Left ventricle myocardium inferior (tissue), 1 donor: ENCODE data around the gene ZSWIM5. TPM values are rescaled to one million over a fixed set of nuclear protein-coding genes. Genes with fewer than 3 reads are reported as not detected.

Experiments used
- DNase-seq: peaks from one replicate; pipeline ENCODE4 v3.0.0-alpha.2; 2020
- H3K27ac ChIP-seq: fragments of 200-600 bp; replicated peaks from 2 replicates; pipeline ENCODE4 v1.8.0; 2021
- H3K27me3 ChIP-seq: fragments of 200-600 bp; 2 replicates; pipeline ENCODE4 v1.8.0; 2021; ENCODE audit warnings: low read depth
- H3K36me3 ChIP-seq: fragments of 200-600 bp; 2 replicates; pipeline ENCODE4 v1.8.0; 2021
- H3K4me1 ChIP-seq: fragments of 200-600 bp; 2 replicates; pipeline ENCODE4 v1.8.0; 2021
- H3K4me3 ChIP-seq: fragments of 200-600 bp; 2 replicates; pipeline ENCODE4 v1.8.0; 2021; ENCODE audit warnings: mild to moderate bottlenecking, moderate library complexity
- H3K9me3 ChIP-seq: fragments of 200-600 bp; replicated peaks from 2 replicates; pipeline ENCODE4 v1.8.0; 2021
- CTCF ChIP-seq: fragments of 200-600 bp; IDR thresholded peaks from 2 replicates; pipeline ENCODE4 v1.8.0; 2021; ENCODE audit warnings: antibody characterized with exemption, mild to moderate bottlenecking, borderline replicate concordance
- intact Hi-C: fragments of 100-400 bp; cut with micrococcal nuclease; formaldehyde crosslinking; loops from one replicate; pipeline ENCODE4 v1.11.0; 2022
- total RNA-seq: library from RNA; stranded (reverse); fragmentation: NEBNext Ultra II Directional; extraction: Animal tissue kit (Norgen Biotek cat#: 25700); gene quantifications from one replicate; pipeline ENCODE4 v1.2.1, GENCODE V29; 2021
- donor health status: DM: no; HTN: yes; CAD: no; lungs with severe emphysema.

The ZSWIM5 gene
- total RNA-seq, 1 donor from 2014 or later: 0.93 TPM

- no peaks in the 10 kb centered on the region for H3K9me3 ChIP-seq
- intact Hi-C loops: no loop called here
- H3K27me3 ChIP-seq: no peaks in the 10 kb centered on the region
- H3K36me3 ChIP-seq: peaks cover 4% of the 10 kb centered on the region
- H3K4me1 ChIP-seq: no peaks in the 10 kb centered on the region
- no peak for DNase-seq
- no peak overlapping the region for H3K4me3 ChIP-seq
- no peak for TF ChIP-seq CTCF
- no peak overlapping the region for H3K27ac ChIP-seq
Observed at GRCh38 chr1:45044916-45045315, 161.5 kb downstream of the ZSWIM5 start.

- intact Hi-C loops: no loop called here
- TF ChIP-seq CTCF: no peak
- Histone ChIP-seq H3K9me3 (no peaks in the 10 kb centered on the region), H3K4me1 (no peaks in the 10 kb centered on the region), H3K27me3 (no peaks in the 10 kb centered on the region), H3K27ac (no peak overlapping the region), H3K4me3 (no peak overlapping the region), H3K36me3 (peaks cover 4% of the 10 kb centered on the region)
- no peak for DNase-seq
Observed at GRCh38 chr1:45043094-45043493, 163.3 kb downstream of the ZSWIM5 start.

GRCh38 chr1:45040297-45040696 is 166.1 kb downstream of the ZSWIM5 start:
- H3K4me3 ChIP-seq: no peak overlapping the region
- TF ChIP-seq CTCF: no peak
- intact Hi-C loops: no loop called here
- no peaks in the 10 kb centered on the region for H3K4me1 ChIP-seq
- H3K9me3 ChIP-seq: no peaks in the 10 kb centered on the region
- no peaks in the 10 kb centered on the region for H3K27me3 ChIP-seq
- peaks cover 4% of the 10 kb centered on the region for H3K36me3 ChIP-seq
- no peak overlapping the region for H3K27ac ChIP-seq
- DNase-seq: no peak

DNA sequence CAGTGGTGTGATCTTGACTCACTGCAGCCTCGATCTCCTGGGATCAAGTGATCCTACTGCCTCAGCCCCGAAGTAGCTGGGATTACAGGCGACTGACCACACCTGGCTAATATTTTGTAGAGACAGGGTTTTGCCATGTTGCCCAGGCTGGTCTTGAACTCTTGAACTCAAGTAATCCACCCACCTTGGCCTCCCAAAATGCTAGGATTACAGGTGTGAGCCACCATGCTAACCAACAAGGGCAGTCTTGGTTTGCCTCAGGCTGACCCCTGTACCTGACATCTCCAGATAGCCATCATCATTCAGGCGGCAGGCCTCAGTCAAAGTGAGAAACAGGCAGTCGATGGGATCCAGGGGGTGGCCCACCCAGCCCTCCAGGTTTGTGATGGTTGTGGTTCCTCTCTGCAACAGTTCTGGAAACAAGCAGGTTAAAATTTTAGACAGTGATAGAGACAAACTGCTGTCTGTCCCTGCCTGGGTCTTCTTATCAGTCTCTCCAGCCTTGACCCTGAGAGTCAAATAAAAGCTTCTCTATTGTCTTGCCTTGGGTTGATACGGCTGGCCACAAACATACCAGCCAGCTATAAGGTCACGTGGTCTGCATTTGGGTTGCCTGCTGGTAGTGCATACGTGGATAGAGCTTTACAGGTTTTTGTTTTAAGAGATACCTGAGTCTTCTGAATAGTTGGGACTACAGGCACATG is 167.6 kb downstream of the ZSWIM5 start:
- no peak overlapping the region for H3K27ac ChIP-seq
- no peak for TF ChIP-seq CTCF
- H3K27me3 ChIP-seq: no peaks in the 10 kb centered on the region
- intact Hi-C loops: no loop called here
- peaks cover 9% of the 10 kb centered on the region for H3K36me3 ChIP-seq
- H3K4me1 ChIP-seq: no peaks in the 10 kb centered on the region
- no peak overlapping the region for H3K4me3 ChIP-seq
- no peaks in the 10 kb centered on the region for H3K9me3 ChIP-seq
- no peak for DNase-seq

- Histone ChIP-seq H3K27me3 (no peaks in the 10 kb centered on the region), H3K27ac (no peak overlapping the region), H3K36me3 (peaks cover 10% of the 10 kb centered on the region), H3K9me3 (no peaks in the 10 kb centered on the region), H3K4me3 (no peak overlapping the region), H3K4me1 (no peaks in the 10 kb centered on the region)
- intact Hi-C loops: no loop called here
- no peak for DNase-seq
- TF ChIP-seq CTCF: no peak
Observed at GRCh38 chr1:45038240-45038639, 168.2 kb downstream of the ZSWIM5 start.
